Kidney (tissue), 14 donors: ENCODE results near the gene KCNE4. TPM values are rescaled to one million over a fixed set of nuclear protein-coding genes. Genes with fewer than 3 reads are reported as not detected.

Experiments used
- DNase-seq, 5 donors: peaks; one replicate each; pipeline ENCODE4 v3.0.0-alpha.2; 2013 to 2020
- FAIRE-seq: peaks from 2 replicates; lab custom pipeline; 2012; peaks lifted over from hg19 to GRCh38; lab: Jason Lieb, UNC
- H3K27ac ChIP-seq, 2 donors: one replicate each; pipeline ENCODE4 v1.7.0; 2013; ENCODE audit warnings: low read depth in 2 of 2, low read length in 2 of 2, inconsistent platforms in 1 of 2
- H3K27me3 ChIP-seq: one replicate; pipeline ENCODE4 v1.7.1; 2013; ENCODE audit warnings: low read length, inconsistent platforms; ENCODE audit not compliant: control insufficient read depth, insufficient read depth
- H3K36me3 ChIP-seq, 3 donors: one replicate each; pipeline versions ENCODE4 v1.7.0 to v1.7.1; 2013; ENCODE audit warnings: low read length in 3 of 3, control low read depth in 1 of 3, inconsistent platforms in 1 of 3; ENCODE audit not compliant: insufficient read depth in 3 of 3, control insufficient read depth in 2 of 3
- H3K4me1 ChIP-seq, 3 donors: one replicate each; pipeline versions ENCODE4 v1.7.0 to v1.7.1; 2013; ENCODE audit warnings: low read length in 3 of 3, inconsistent platforms in 1 of 3, low read depth in 1 of 3; ENCODE audit not compliant: control insufficient read depth in 2 of 3, insufficient read depth in 2 of 3
- H3K4me3 ChIP-seq, 3 donors: one replicate each; pipeline versions ENCODE4 v1.7.0 to v1.8.1; 2013; ENCODE audit warnings: low read length in 3 of 3, control low read depth in 1 of 3, inconsistent platforms in 1 of 3
- H3K9ac ChIP-seq, 3 donors: one replicate each; pipeline versions ENCODE4 v1.7.0 to v1.7.1; 2013; ENCODE audit warnings: low read length in 3 of 3, control low read depth in 1 of 3, inconsistent platforms in 1 of 3
- H3K9me3 ChIP-seq, 3 donors: one replicate each; pipeline versions ENCODE4 v1.7.0 to v1.7.1; 2013; ENCODE audit warnings: low read length in 3 of 3, control low read depth in 1 of 3, inconsistent platforms in 1 of 3; ENCODE audit not compliant: control insufficient read depth in 2 of 3, insufficient read depth in 1 of 3
- CTCF ChIP-seq: IDR thresholded peaks from 3 replicates; pipeline ENCODE4 v1.5.1; 2012; ENCODE audit warnings: mild to moderate bottlenecking, moderate library complexity, borderline replicate concordance; ENCODE audit not compliant: insufficient read depth; ENCODE audit errors: extremely low read depth
- intact Hi-C: fragments of 100-400 bp; cut with DNase I; formaldehyde crosslinking; loops from one replicate; pipeline ENCODE4 v1.11.1; 2022
- polyA plus RNA-seq: library from polyadenylated mRNA; stranded (reverse); fragments of 350-450 nt; fragmentation: Illumina TruSeq; extraction: RNeasy Lipid Tissue Mini Kit (QIAGEN cat#74804); gene quantifications from one replicate; pipeline ENCODE4 v1.2.3, GENCODE V29; 2014; ENCODE audit warnings: low read depth, low replicate concordance; ENCODE audit not compliant: insufficient read depth
- total RNA-seq: library from RNA; stranded (reverse); fragmentation: NEBNext Ultra II Directional; extraction: Animal tissue kit (Norgen Biotek cat#: 25700); gene quantifications from one replicate; pipeline ENCODE4 v1.2.1, GENCODE V29; 2021
- donor health status: control.
- donor health status: control.
- donor health status: control.
- donor health status: control.
- donor health status: control.
- donor health status: DM: yes; HTN: yes; CAD: no.
- donor health status: Normal renal cell carcinoma (clear cell type).

The KCNE4 gene
- total and polyA plus RNA-seq, 2 donors from 2014 or later: 4.0 to 4.2 TPM

- Histone ChIP-seq H3K27ac (no peak overlapping the region), H3K36me3 (no peaks in the 10 kb centered on the region), H3K27me3 (no peaks in the 10 kb centered on the region), H3K9ac (no peak overlapping the region), H3K9me3 (peaks cover 0 to 1% (median 0%) of the 10 kb centered on the region in 3 donors), H3K4me1 (no peaks in the 10 kb centered on the region), H3K4me3 (no peak overlapping the region)
- FAIRE-seq: no peak
- intact Hi-C loops: no loop called here
- no peak for DNase-seq
- TF ChIP-seq CTCF: no peak
These were observed 5.4 kb upstream of the KCNE4 start for GRCh38 chr2:223046470-223047040.

- H3K9me3 ChIP-seq: peaks cover 0 to 1% (median 0%) of the 10 kb centered on the region in 3 donors
- H3K27me3 ChIP-seq: no peaks in the 10 kb centered on the region
- H3K4me3 ChIP-seq: no peak overlapping the region
- H3K4me1 ChIP-seq: no peaks in the 10 kb centered on the region
- H3K27ac ChIP-seq: no peak overlapping the region
- FAIRE-seq: no peak
- TF ChIP-seq CTCF: no peak
- no peak overlapping the region for H3K9ac ChIP-seq
- DNase-seq: no peak
- no peaks in the 10 kb centered on the region for H3K36me3 ChIP-seq
- intact Hi-C loops: no loop called here
These were observed 4.7 kb upstream of the KCNE4 start for GRCh38 chr2:223047260-223047761.

- Histone ChIP-seq H3K9me3 (peaks cover 0 to 1% (median 0%) of the 10 kb centered on the region in 3 donors), H3K9ac (no peak overlapping the region), H3K27me3 (no peaks in the 10 kb centered on the region), H3K36me3 (no peaks in the 10 kb centered on the region), H3K4me1 (no peaks in the 10 kb centered on the region), H3K27ac (no peak overlapping the region), H3K4me3 (no peak overlapping the region)
- TF ChIP-seq CTCF: no peak
- no peak for FAIRE-seq
- DNase-seq: no peak
- intact Hi-C loops: no loop called here
These were observed 3.5 kb upstream of the KCNE4 start for GRCh38 chr2:223048519-223048918.
